A549 (cell line): ENCODE measurements around the gene MBP. TPM values are rescaled to one million over a fixed set of nuclear protein-coding genes. Genes with fewer than 3 reads are reported as not detected.

Experiments used
- ATAC-seq, 2 experiments: fragments of 200-7000 bp in 1 of 2; fragments of >200 bp in 1 of 2; cut with Nextera tagmentation in 1 of 2; cut with Tn5 transposase in 1 of 2; 3 replicates each; pipeline versions ENCODE4 v1.8.0 to v1.9.1; 2018 to 2020; ENCODE audit warnings: mild to moderate bottlenecking in 1 of 2, moderate library complexity in 1 of 2
- CTCF ChIA-PET: fragments of 300-600 bp; sonication (Branson Sonifier 250); formaldehyde crosslinking; extraction: SDS; loops from one replicate; lab custom pipeline; 2021; ENCODE audit warnings: antibody characterized with exemption, inconsistent platforms; lab: Yijun Ruan, JAX
- POLR2A ChIA-PET: fragments of 350-600 bp; formaldehyde crosslinking; extraction: SDS; loops from one replicate; lab custom pipeline; 2021; ENCODE audit warnings: antibody characterized with exemption, inconsistent platforms; lab: Yijun Ruan, JAX
- DNase-seq, 2 experiments: peaks; one replicate each; pipeline versions ENCODE4 v3.0.0 to v3.0.0-alpha.2; 2011 to 2016; ENCODE audit warnings: low read depth in 1 of 2, low spot score in 1 of 2
- FAIRE-seq: peaks from 2 replicates; lab custom pipeline; 2011; peaks lifted over from hg19 to GRCh38; lab: Jason Lieb, UNC
- H3K27ac ChIP-seq, 2 experiments: fragments of >200 bp; sonication (Bioruptor Twin); formaldehyde crosslinking; 3 replicates each; pipeline ENCODE4 v1.5.1; 2016 to 2017
- H3K4me1 ChIP-seq: fragments of >200 bp; sonication (Bioruptor Twin); formaldehyde crosslinking; 3 replicates; pipeline ENCODE4 v1.6.1; 2016
- H3K4me2 ChIP-seq: fragments of >200 bp; sonication (Bioruptor Twin); formaldehyde crosslinking; 3 replicates; pipeline ENCODE4 v1.6.1; 2016
- H3K4me3 ChIP-seq: fragments of >200 bp; sonication (Bioruptor Twin); formaldehyde crosslinking; 3 replicates; pipeline ENCODE4 v1.5.1; 2016
- H3K9me3 ChIP-seq: fragments of >200 bp; sonication (Bioruptor Twin); formaldehyde crosslinking; 3 replicates; pipeline ENCODE4 v1.6.1; 2016
- BCL3 ChIP-seq: fragments of >200 bp; sonication (Bioruptor Twin); formaldehyde crosslinking; IDR thresholded peaks from 3 replicates; pipeline ENCODE4 v1.6.1; 2016
- BHLHE40 ChIP-seq: IDR thresholded peaks from 2 replicates; pipeline ENCODE4 v1.6.1; 2012; ENCODE audit warnings: low read depth, low read length, inconsistent platforms
- CHD4 ChIP-seq: fragments of 200-600 bp; sonication (generic); IDR thresholded peaks from 2 replicates; pipeline ENCODE4 v1.6.1; 2016; ENCODE audit warnings: antibody characterized with exemption, mild to moderate bottlenecking, borderline replicate concordance
- EP300 ChIP-seq, 2 experiments: fragments of >200 bp; sonication (Bioruptor Twin); formaldehyde crosslinking; IDR thresholded peaks; 2 replicates in 1 of 2; 3 replicates in 1 of 2; pipeline ENCODE4 v1.6.1; 2016 to 2017
- FOXS1 ChIP-seq: fragments of 250-450 bp; sonication (Bioruptor Pico); IDR thresholded peaks from 2 replicates; pipeline ENCODE4 v1.5.0; 2020; ENCODE audit warnings: mild to moderate bottlenecking, moderate library complexity
- GATA3 ChIP-seq: IDR thresholded peaks from 2 replicates; pipeline ENCODE4 v1.6.1; 2012; ENCODE audit warnings: borderline replicate concordance
- HMGXB4 ChIP-seq: fragments of 250-450 bp; sonication (Bioruptor Pico); IDR thresholded peaks from 2 replicates; pipeline ENCODE4 v1.5.0; 2021; ENCODE audit warnings: mild to moderate bottlenecking, moderate library complexity, borderline replicate concordance
- HOXB5 ChIP-seq: fragments of 250-450 bp; sonication (Bioruptor Pico); IDR thresholded peaks from 2 replicates; pipeline ENCODE4 v1.5.0; 2020; ENCODE audit warnings: mild to moderate bottlenecking, moderate library complexity
- JUN ChIP-seq, 2 experiments: fragments of >200 bp; sonication (Bioruptor Twin); formaldehyde crosslinking; IDR thresholded peaks; 2 replicates in 1 of 2; 3 replicates in 1 of 2; pipeline ENCODE4 v1.6.1; 2016 to 2017
- JUNB ChIP-seq: fragments of >200 bp; sonication (Bioruptor Twin); formaldehyde crosslinking; IDR thresholded peaks from 2 replicates; pipeline ENCODE4 v1.6.1; 2016
- KDM5A ChIP-seq: fragments of 200-600 bp; sonication (generic); IDR thresholded peaks from 2 replicates; pipeline ENCODE4 v1.6.1; 2016; ENCODE audit warnings: antibody characterized with exemption, mild to moderate bottlenecking
- MAFK ChIP-seq: fragments of 450-650 bp; IDR thresholded peaks from 2 replicates; pipeline ENCODE4 v1.6.1; 2014; ENCODE audit not compliant: partially characterized antibody
- NFE2L2 ChIP-seq: fragments of 150-350 bp; conservative IDR thresholded peaks from 2 replicates; pipeline ENCODE4 v1.6.1; 2014; ENCODE audit warnings: low read length
- NPAS2 ChIP-seq: fragments of 250-450 bp; sonication (Bioruptor Pico); IDR thresholded peaks from 2 replicates; pipeline ENCODE4 v1.8.0; 2022; ENCODE audit warnings: mild to moderate bottlenecking, moderate library complexity, borderline replicate concordance
- NR3C1 ChIP-seq: fragments of >200 bp; sonication (Bioruptor Twin); formaldehyde crosslinking; IDR thresholded peaks from 3 replicates; pipeline ENCODE4 v1.6.1; 2017
- PHF8 ChIP-seq: fragments of 200-600 bp; sonication (generic); IDR thresholded peaks from 2 replicates; pipeline ENCODE4 v1.6.1; 2016; ENCODE audit warnings: low read depth, mild to moderate bottlenecking, antibody characterized with exemption, moderate library complexity, borderline replicate concordance
- POLR2AphosphoS2 ChIP-seq: conservative IDR thresholded peaks from 2 replicates; pipeline ENCODE4 v1.6.1; 2012; ENCODE audit warnings: low read length, improper control_type of control experiment, inconsistent platforms
- RAD21 ChIP-seq, 2 experiments: fragments of >200 bp in 1 of 2; sonication (Bioruptor Twin) in 1 of 2; formaldehyde crosslinking in 1 of 2; IDR thresholded peaks in 1 of 2; conservative IDR thresholded peaks in 1 of 2; 2 replicates in 1 of 2; 3 replicates in 1 of 2; pipeline ENCODE4 v1.6.1; 2012 to 2018; ENCODE audit warnings: inconsistent platforms in 1 of 2
- RARB ChIP-seq: fragments of 250-450 bp; sonication (Bioruptor Pico); IDR thresholded peaks from 2 replicates; pipeline ENCODE4 v1.8.0; 2021; ENCODE audit warnings: mild to moderate bottlenecking, moderate library complexity
- RCOR1 ChIP-seq: fragments of 150-350 bp; IDR thresholded peaks from 2 replicates; pipeline ENCODE4 v1.6.1; 2014; ENCODE audit warnings: antibody characterized with exemption, low read length, low read depth
- RFX5 ChIP-seq: fragments of 450-650 bp; IDR thresholded peaks from 2 replicates; pipeline ENCODE4 v1.7.1; 2014; ENCODE audit warnings: antibody characterized with exemption, mild to moderate bottlenecking, moderate library complexity
- RNF2 ChIP-seq: fragments of 200-600 bp; sonication (generic); IDR thresholded peaks from 2 replicates; pipeline ENCODE4 v1.6.1; 2016; ENCODE audit warnings: low read depth, mild to moderate bottlenecking, antibody characterized with exemption, moderate library complexity, borderline replicate concordance
- SMC3 ChIP-seq: fragments of >200 bp; sonication (Bioruptor Twin); formaldehyde crosslinking; IDR thresholded peaks from 3 replicates; pipeline ENCODE4 v1.6.1; 2018; ENCODE audit warnings: inconsistent platforms
- SREBF2 ChIP-seq: fragments of 450-650 bp; IDR thresholded peaks from 2 replicates; pipeline ENCODE4 v1.6.1; 2014; ENCODE audit warnings: mild to moderate bottlenecking, moderate library complexity
- USF2 ChIP-seq: fragments of 450-650 bp; IDR thresholded peaks from 2 replicates; pipeline ENCODE4 v1.6.1; 2014; ENCODE audit warnings: antibody characterized with exemption
- ZC3H11A ChIP-seq: fragments of 450-650 bp; IDR thresholded peaks from 2 replicates; pipeline ENCODE4 v1.6.1; 2014; ENCODE audit warnings: antibody characterized with exemption, mild to moderate bottlenecking
- ZNF302 ChIP-seq: fragments of 250-450 bp; sonication (Bioruptor Pico); IDR thresholded peaks from 2 replicates; pipeline ENCODE4 v1.9.0; 2021; ENCODE audit warnings: inconsistent platforms, mild to moderate bottlenecking, moderate library complexity
- WGBS: methylation state at CpG from one replicate; pipeline ENCODE4 v1.1.6; 2017; ENCODE audit errors: missing lambda C conversion rate; 5-methylcytosine and 5-hydroxymethylcytosine counted together
- polyA plus RNA-seq, 4 experiments: library from polyadenylated mRNA; depleted of rRNA in 3 of 4; stranded (reverse); fragments of >200 nt; fragmentation: RNase III in 1 of 4; extraction: RNeasy Plus Mini Kit Qiagen cat#74134 plus additional on column Dnase treatment in 1 of 4; gene quantifications; 2 replicates in 3 of 4; 3 replicates in 1 of 4; pipeline ENCODE4 v1.2.3, GENCODE V29; 2011 to 2017
- TF ChIP-seq, protein P1 (sequence below): IDR thresholded peaks from 2 replicates; pipeline ENCODE4 v1.6.1; 2012; ENCODE audit warnings: low read depth, borderline replicate concordance
- TF ChIP-seq, protein P2 (sequence below): IDR thresholded peaks from 2 replicates; pipeline ENCODE4 v1.6.1; 2012

The MBP gene
- polyA plus RNA-seq, 2 of the 4 experiments (the other 2 are of a cell fraction): 8.6 to 33.1 TPM

- peak; percentile 56; the same call in 1 of the 3 replicates for TF ChIP-seq BCL3
- peak; percentile 64 for TF ChIP-seq JUNB
- TF ChIP-seq HMGXB4 (CRISPR knock-in tag): no peak
- TF ChIP-seq, protein P1, sequence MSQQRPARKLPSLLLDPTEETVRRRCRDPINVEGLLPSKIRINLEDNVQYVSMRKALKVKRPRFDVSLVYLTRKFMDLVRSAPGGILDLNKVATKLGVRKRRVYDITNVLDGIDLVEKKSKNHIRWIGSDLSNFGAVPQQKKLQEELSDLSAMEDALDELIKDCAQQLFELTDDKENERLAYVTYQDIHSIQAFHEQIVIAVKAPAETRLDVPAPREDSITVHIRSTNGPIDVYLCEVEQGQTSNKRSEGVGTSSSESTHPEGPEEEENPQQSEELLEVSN: no peak
- TF ChIP-seq PHF8: no peak
- TF ChIP-seq SREBF2: no peak
- TF ChIP-seq RNF2: no peak
- no peak for TF ChIP-seq KDM5A
- no peak for TF ChIP-seq NPAS2 (CRISPR knock-in tag)
- TF ChIP-seq, protein P2, sequence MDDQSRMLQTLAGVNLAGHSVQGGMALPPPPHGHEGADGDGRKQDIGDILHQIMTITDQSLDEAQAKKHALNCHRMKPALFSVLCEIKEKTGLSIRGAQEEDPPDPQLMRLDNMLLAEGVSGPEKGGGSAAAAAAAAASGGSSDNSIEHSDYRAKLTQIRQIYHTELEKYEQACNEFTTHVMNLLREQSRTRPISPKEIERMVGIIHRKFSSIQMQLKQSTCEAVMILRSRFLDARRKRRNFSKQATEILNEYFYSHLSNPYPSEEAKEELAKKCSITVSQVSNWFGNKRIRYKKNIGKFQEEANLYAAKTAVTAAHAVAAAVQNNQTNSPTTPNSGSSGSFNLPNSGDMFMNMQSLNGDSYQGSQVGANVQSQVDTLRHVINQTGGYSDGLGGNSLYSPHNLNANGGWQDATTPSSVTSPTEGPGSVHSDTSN: peak; percentile 23; the same call in 1 of the 2 replicates
- no peak for TF ChIP-seq FOXS1
- no peak; a peak in 1 of 5 replicates for TF ChIP-seq EP300 (IDR thresholded peaks at IDR 0.05)
- TF ChIP-seq POLR2AphosphoS2: no peak
- no peak for TF ChIP-seq NR3C1
- no peak for TF ChIP-seq CHD4
- TF ChIP-seq RCOR1: no peak
- TF ChIP-seq RAD21 (conservative IDR thresholded peaks at IDR 0.05 in 1 of 2, IDR thresholded peaks at IDR 0.05 in 1 of 2): peak; percentile 9 to 33; a peak in 2 of 5 replicates
- peak; percentile 20; the same call in 1 of the 2 replicates for TF ChIP-seq GATA3
- 0 out of 2 replicates have a peak, but pooled peaks have one; percentile 72 for TF ChIP-seq RFX5
- no peak for TF ChIP-seq NFE2L2
- TF ChIP-seq RARB (CRISPR knock-in tag): no peak
Measured at GRCh38 chr18:77101410-77102258, 30.9 kb downstream of the MBP start (continued).

- DNase-seq (no peak), FAIRE-seq (no peak), ATAC-seq (peak in 1 of 2 experiments; percentile 8; a peak in 3 of 6 replicates)
- Histone ChIP-seq H3K4me2 (peak overlapping the region; percentile 98), H3K9me3 (no peaks in the 10 kb centered on the region), H3K4me3 (0 out of 3 replicates have a peak overlapping the region, but pooled peaks have one; percentile 10), H3K4me1 (peaks cover 57% of the 10 kb centered on the region), H3K27ac (peak overlapping the region; percentile 96 to 97)
- ChIA-PET POLR2A (interaction anchor here (1.0 to 2.0 kb wide), 4 partner anchors 30 to 36 kb away, joined by 4 to 13 read pairs (median 6); no protein-coding TSS in a partner anchor), CTCF (interaction anchor here (1.4 kb wide), 1 partner anchor 111 kb away, joined by 5 read pairs; no protein-coding TSS in a partner anchor)
- WGBS: 68% methylated on average over 7 of the region's 8 CpGs
- TF ChIP-seq HOXB5 (CRISPR knock-in tag): no peak
- no peak for TF ChIP-seq BHLHE40
- no peak for TF ChIP-seq ZC3H11A
- TF ChIP-seq USF2: no peak
- TF ChIP-seq MAFK: no peak
- no peak for TF ChIP-seq EP300 (IDR thresholded peaks at IDR 0.05)
- TF ChIP-seq, protein P2: no peak
- TF ChIP-seq BCL3: no peak
- TF ChIP-seq SMC3: no peak
- no peak for TF ChIP-seq ZNF302 (CRISPR knock-in tag)
- TF ChIP-seq JUN (IDR thresholded peaks at IDR 0.05): no peak
- no peak for TF ChIP-seq NPAS2 (CRISPR knock-in tag)
- TF ChIP-seq GATA3: no peak
- no peak for TF ChIP-seq NFE2L2
Measured at GRCh38 chr18:77100751-77101355, 31.7 kb downstream of the MBP start.
